Chondrocyte (in vitro differentiated cells): Measurements from ENCODE around the gene PERP. TPM values are rescaled to one million over a fixed set of nuclear protein-coding genes. Genes with fewer than 3 reads are reported as not detected.
"Not testable (repeated sequence)": the region's sequence is repeated elsewhere in the genome, so short reads cannot be mapped to it uniquely, and the experiment has no call there.

ENCODE experiments used
- DNase-seq: peaks from one replicate; pipeline ENCODE4 v3.0.0; 2021; ENCODE audit warnings: mixed read lengths, low spot score
- H3K27ac Mint-ChIP-seq: one replicate; pipeline ENCODE4 v1.8.0; 2021; ENCODE audit warnings: mild to moderate bottlenecking, moderate library complexity, mixed read lengths; ENCODE audit not compliant: unreplicated experiment
- H3K27me3 Mint-ChIP-seq: 2 replicates; pipeline ENCODE4 v1.8.0; 2021; ENCODE audit warnings: low read depth, mixed read lengths
- H3K36me3 Mint-ChIP-seq: 2 replicates; pipeline ENCODE4 v1.8.0; 2021; ENCODE audit warnings: low read depth, mixed read lengths
- H3K4me1 Mint-ChIP-seq: 2 replicates; pipeline ENCODE4 v1.8.0; 2021; ENCODE audit warnings: low read depth, mild to moderate bottlenecking, mixed read lengths
- H3K4me3 Mint-ChIP-seq: one replicate; pipeline ENCODE4 v1.8.0; 2021; ENCODE audit warnings: mild to moderate bottlenecking, moderate library complexity, mixed read lengths; ENCODE audit not compliant: unreplicated experiment
- H3K9me3 Mint-ChIP-seq: 2 replicates; pipeline ENCODE4 v1.8.0; 2021; ENCODE audit warnings: low read depth, mixed read lengths
- total RNA-seq: library from RNA; stranded (reverse); gene quantifications from 3 replicates; pipeline ENCODE4 v1.2.1, GENCODE V29; 2021
- TF ChIP-seq, protein P1 (sequence below): fragments of 200-600 bp; sonication (generic); IDR thresholded peaks from 2 replicates; pipeline ENCODE4 v1.5.0; 2021; ENCODE audit warnings: antibody characterized with exemption, mild to moderate bottlenecking, moderate library complexity

The PERP gene
- total RNA-seq, 1 donor from 2014 or later = 53.6 TPM

DNA sequence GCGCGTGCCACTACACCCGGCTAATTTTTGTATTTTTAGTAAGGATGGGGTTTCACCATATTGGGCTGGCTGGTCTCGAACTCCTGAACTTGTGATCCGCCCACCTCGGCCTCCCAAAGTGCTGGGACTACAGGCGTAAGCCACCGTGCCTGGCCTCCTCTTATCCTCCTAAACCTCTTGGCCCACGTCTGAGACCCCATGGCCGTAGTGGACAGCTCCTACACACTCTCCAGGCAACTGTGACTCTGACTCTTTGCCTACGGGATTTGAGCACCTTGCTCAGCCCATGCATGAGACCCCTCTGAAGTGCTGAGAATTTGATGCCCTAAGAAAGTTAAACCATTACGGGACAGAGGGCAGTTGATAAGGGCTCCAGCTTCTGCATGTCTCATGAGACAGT is 25.0 kb downstream of the PERP start:
- Mint-ChIP-seq H3K4me1 (peaks cover 10% of the 10 kb centered on the region), H3K27ac (no peak overlapping the region), H3K4me3 (no peak overlapping the region), H3K36me3 (peaks cover 4% of the 10 kb centered on the region), H3K27me3 (peaks cover 7% of the 10 kb centered on the region), H3K9me3 (peaks cover 25% of the 10 kb centered on the region)
- TF ChIP-seq, protein P1, sequence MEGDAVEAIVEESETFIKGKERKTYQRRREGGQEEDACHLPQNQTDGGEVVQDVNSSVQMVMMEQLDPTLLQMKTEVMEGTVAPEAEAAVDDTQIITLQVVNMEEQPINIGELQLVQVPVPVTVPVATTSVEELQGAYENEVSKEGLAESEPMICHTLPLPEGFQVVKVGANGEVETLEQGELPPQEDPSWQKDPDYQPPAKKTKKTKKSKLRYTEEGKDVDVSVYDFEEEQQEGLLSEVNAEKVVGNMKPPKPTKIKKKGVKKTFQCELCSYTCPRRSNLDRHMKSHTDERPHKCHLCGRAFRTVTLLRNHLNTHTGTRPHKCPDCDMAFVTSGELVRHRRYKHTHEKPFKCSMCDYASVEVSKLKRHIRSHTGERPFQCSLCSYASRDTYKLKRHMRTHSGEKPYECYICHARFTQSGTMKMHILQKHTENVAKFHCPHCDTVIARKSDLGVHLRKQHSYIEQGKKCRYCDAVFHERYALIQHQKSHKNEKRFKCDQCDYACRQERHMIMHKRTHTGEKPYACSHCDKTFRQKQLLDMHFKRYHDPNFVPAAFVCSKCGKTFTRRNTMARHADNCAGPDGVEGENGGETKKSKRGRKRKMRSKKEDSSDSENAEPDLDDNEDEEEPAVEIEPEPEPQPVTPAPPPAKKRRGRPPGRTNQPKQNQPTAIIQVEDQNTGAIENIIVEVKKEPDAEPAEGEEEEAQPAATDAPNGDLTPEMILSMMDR = no peak
- peak; percentile 59 for DNase-seq

DNA sequence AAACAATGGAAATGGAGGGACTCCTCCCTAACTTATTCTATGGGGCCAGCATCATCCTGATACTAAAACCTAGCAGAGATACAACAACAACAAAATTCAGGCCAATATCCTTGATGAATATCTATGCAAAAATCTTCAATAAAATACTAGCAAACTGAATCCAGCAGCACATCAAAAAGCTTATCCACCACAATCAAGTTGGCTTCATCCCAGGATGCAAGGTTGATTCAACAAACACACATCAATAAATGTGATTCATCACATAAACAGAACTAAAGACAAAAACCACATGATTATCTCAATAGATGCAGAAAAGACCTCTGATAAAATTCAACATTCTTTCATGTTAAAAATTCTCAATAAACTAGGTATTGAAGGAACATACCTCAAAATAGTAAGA is 27.7 kb downstream of the PERP start:
- H3K36me3 Mint-ChIP-seq, H3K4me1 Mint-ChIP-seq, H3K4me3 Mint-ChIP-seq, H3K27ac Mint-ChIP-seq, DNase-seq, H3K27me3 Mint-ChIP-seq: not testable (repeated sequence)
- H3K9me3 Mint-ChIP-seq = peaks cover 30% of the 10 kb centered on the region

DNA sequence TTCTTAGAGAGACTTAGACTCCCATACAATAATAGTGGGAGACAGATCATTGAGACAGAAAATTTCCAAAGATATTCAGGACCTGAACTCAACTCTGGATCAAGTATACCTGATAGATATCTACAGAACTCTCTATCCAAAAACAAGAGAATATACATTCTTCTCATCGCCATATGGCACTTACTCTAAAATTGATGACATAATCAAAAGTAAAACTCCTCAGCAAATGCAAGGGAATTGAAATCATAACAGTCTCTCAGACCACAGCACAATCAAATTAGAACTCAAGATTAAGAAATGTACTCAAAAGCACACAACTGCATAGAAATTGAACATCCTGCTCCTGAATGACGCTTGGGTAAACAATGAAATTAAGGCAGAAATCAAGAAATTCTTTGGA is 28.7 kb downstream of the PERP start:
- H3K4me3 Mint-ChIP-seq = no peak overlapping the region
- peaks cover 7% of the 10 kb centered on the region for H3K36me3 Mint-ChIP-seq
- H3K9me3 Mint-ChIP-seq = peaks cover 33% of the 10 kb centered on the region
- H3K27me3 Mint-ChIP-seq = peaks cover 7% of the 10 kb centered on the region
- no peaks in the 10 kb centered on the region for H3K4me1 Mint-ChIP-seq
- H3K27ac Mint-ChIP-seq = no peak overlapping the region
- no peak for DNase-seq
- TF ChIP-seq, protein P1 = no peak

GRCh38 chr6:138073264-138073663 is 34.0 kb downstream of the PERP start:
- Mint-ChIP-seq H3K4me3 (no peak overlapping the region), H3K9me3 (peaks cover 17% of the 10 kb centered on the region), H3K4me1 (no peaks in the 10 kb centered on the region), H3K27ac (no peak overlapping the region), H3K27me3 (no peaks in the 10 kb centered on the region), H3K36me3 (peaks cover 7% of the 10 kb centered on the region)
- no peak for DNase-seq
- TF ChIP-seq, protein P1 = no peak

GRCh38 chr6:138063726-138064125 is 43.5 kb downstream of the PERP start:
- Mint-ChIP-seq H3K27ac (no peak overlapping the region), H3K9me3 (peaks cover 11% of the 10 kb centered on the region), H3K36me3 (no peaks in the 10 kb centered on the region), H3K4me3 (no peak overlapping the region), H3K27me3 (peaks cover 3% of the 10 kb centered on the region), H3K4me1 (peaks cover 12% of the 10 kb centered on the region)
- no peak for DNase-seq
- TF ChIP-seq, protein P1 = no peak

DNA sequence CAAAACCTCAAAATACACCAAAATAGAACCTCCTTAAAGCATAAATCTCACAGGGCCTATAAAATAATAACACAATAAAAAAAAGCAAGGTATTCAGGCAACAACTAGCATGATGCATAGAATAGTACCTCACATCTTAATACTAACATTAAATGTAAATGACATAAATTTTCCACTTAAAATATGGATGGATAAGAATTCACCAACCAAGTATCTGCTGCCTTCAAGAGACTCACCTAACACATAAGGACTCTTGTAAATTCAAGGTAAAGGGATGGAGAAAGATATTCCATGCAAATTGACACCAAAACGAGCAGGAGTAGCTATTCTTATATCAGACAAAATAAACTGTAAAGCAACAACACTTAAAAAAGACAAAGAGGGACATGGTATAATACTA is 52.2 kb downstream of the PERP start:
- H3K27ac Mint-ChIP-seq = no peak overlapping the region
- TF ChIP-seq, protein P1 = no peak
- H3K4me1 Mint-ChIP-seq = peaks cover 12% of the 10 kb centered on the region
- H3K27me3 Mint-ChIP-seq = peaks cover 2% of the 10 kb centered on the region
- peaks cover 44% of the 10 kb centered on the region for H3K9me3 Mint-ChIP-seq
- no peak overlapping the region for H3K4me3 Mint-ChIP-seq
- H3K36me3 Mint-ChIP-seq = peaks cover 7% of the 10 kb centered on the region
- DNase-seq = no peak
